Activated naive CD8-positive, alpha-beta T cell treated with anti-CD3 and anti-CD28 coated beads, Interleukin-2, amount 50 U/mL, for 24 hours (primary cell): ENCODE results near the gene SH3YL1.

Source experiments
- ATAC-seq: fragments of 150-1000 bp; cut with Tn5 transposase; one replicate; pipeline ENCODE4 v1.10.0; 2021
- DNase-seq: peaks from one replicate; pipeline ENCODE4 v3.0.0; 2021
- H3K27ac Mint-ChIP-seq: one replicate; pipeline ENCODE4 v1.8.0; 2021; ENCODE audit warnings: mild to moderate bottlenecking, mixed read lengths
- H3K27me3 Mint-ChIP-seq: one replicate; pipeline ENCODE4 v1.8.0; 2021; ENCODE audit warnings: mixed read lengths
- H3K36me3 Mint-ChIP-seq: one replicate; pipeline ENCODE4 v1.8.0; 2021; ENCODE audit warnings: low read depth, mixed read lengths
- H3K4me1 Mint-ChIP-seq: one replicate; pipeline ENCODE4 v1.8.0; 2021; ENCODE audit warnings: mixed read lengths
- H3K4me3 Mint-ChIP-seq: one replicate; pipeline ENCODE4 v1.8.0; 2021; ENCODE audit warnings: mild to moderate bottlenecking, moderate library complexity, mixed read lengths
- H3K9me3 Mint-ChIP-seq: one replicate; pipeline ENCODE4 v1.8.0; 2021; ENCODE audit warnings: mixed read lengths

SH3YL1 gene

GRCh38 chr2:286774-287392 is 23.1 kb upstream of the SH3YL1 start:
- Mint-ChIP-seq H3K4me3 (peak overlapping the region; percentile 46), H3K27me3 (peaks cover 39% of the 10 kb centered on the region), H3K4me1 (peaks cover 8% of the 10 kb centered on the region), H3K36me3 (peaks cover 7% of the 10 kb centered on the region), H3K9me3 (no peaks in the 10 kb centered on the region), H3K27ac (no peak overlapping the region)
- no peak for ATAC-seq
- no peak for DNase-seq

- DNase-seq (no peak), ATAC-seq (no peak)
- H3K27me3 Mint-ChIP-seq: peaks cover 35% of the 10 kb centered on the region
- H3K4me1 Mint-ChIP-seq: peaks cover 8% of the 10 kb centered on the region
- no peaks in the 10 kb centered on the region for H3K9me3 Mint-ChIP-seq
- no peak overlapping the region for H3K4me3 Mint-ChIP-seq
- H3K27ac Mint-ChIP-seq: no peak overlapping the region
- peaks cover 13% of the 10 kb centered on the region for H3K36me3 Mint-ChIP-seq
These were observed 22.2 kb upstream of the SH3YL1 start for GRCh38 chr2:286035-286434.

- Mint-ChIP-seq H3K4me3 (no peak overlapping the region), H3K27me3 (peaks cover 30% of the 10 kb centered on the region), H3K36me3 (peaks cover 13% of the 10 kb centered on the region), H3K27ac (no peak overlapping the region), H3K4me1 (peaks cover 8% of the 10 kb centered on the region), H3K9me3 (no peaks in the 10 kb centered on the region)
- ATAC-seq: no peak
- DNase-seq: no peak
These were observed 21.7 kb upstream of the SH3YL1 start for GRCh38 chr2:285531-285930.

- ATAC-seq (no peak), DNase-seq (no peak)
- Mint-ChIP-seq H3K36me3 (peaks cover 16% of the 10 kb centered on the region), H3K4me3 (no peak overlapping the region), H3K27me3 (peaks cover 26% of the 10 kb centered on the region), H3K27ac (no peak overlapping the region), H3K9me3 (no peaks in the 10 kb centered on the region), H3K4me1 (peaks cover 7% of the 10 kb centered on the region)
These were observed 21.2 kb upstream of the SH3YL1 start for GRCh38 chr2:284896-285492.

- ATAC-seq: no peak
These were observed 20.4 kb upstream of the SH3YL1 start for GRCh38 chr2:283996-284794.

GRCh38 chr2:282371-283263 is 18.8 kb upstream of the SH3YL1 start:
- ATAC-seq (no peak), DNase-seq (no peak)
- peaks cover 3% of the 10 kb centered on the region for H3K4me1 Mint-ChIP-seq
- no peaks in the 10 kb centered on the region for H3K9me3 Mint-ChIP-seq
- H3K4me3 Mint-ChIP-seq: no peak overlapping the region
- no peak overlapping the region for H3K27ac Mint-ChIP-seq
- peaks cover 28% of the 10 kb centered on the region for H3K36me3 Mint-ChIP-seq
- peaks cover 19% of the 10 kb centered on the region for H3K27me3 Mint-ChIP-seq

More at GRCh38 chr2:283996-284794, 20.4 kb upstream of the SH3YL1 start:
- no peak for DNase-seq
- Mint-ChIP-seq H3K27ac (no peak overlapping the region), H3K4me3 (no peak overlapping the region), H3K27me3 (peaks cover 21% of the 10 kb centered on the region), H3K4me1 (peaks cover 3% of the 10 kb centered on the region), H3K36me3 (peaks cover 20% of the 10 kb centered on the region), H3K9me3 (no peaks in the 10 kb centered on the region)

- Mint-ChIP-seq H3K27ac (no peak overlapping the region), H3K4me1 (no peaks in the 10 kb centered on the region), H3K4me3 (no peak overlapping the region), H3K27me3 (peaks cover 9% of the 10 kb centered on the region), H3K36me3 (peaks cover 39% of the 10 kb centered on the region), H3K9me3 (no peaks in the 10 kb centered on the region)
- no peak for ATAC-seq
- DNase-seq: no peak
These were observed 17.5 kb upstream of the SH3YL1 start for GRCh38 chr2:281381-281780.

- Mint-ChIP-seq H3K27me3 (peaks cover 2% of the 10 kb centered on the region), H3K4me3 (no peak overlapping the region), H3K36me3 (peaks cover 44% of the 10 kb centered on the region), H3K4me1 (no peaks in the 10 kb centered on the region), H3K9me3 (no peaks in the 10 kb centered on the region), H3K27ac (no peak overlapping the region)
- ATAC-seq (no peak), DNase-seq (no peak)
These were observed 16.8 kb upstream of the SH3YL1 start for GRCh38 chr2:280650-281110.

GRCh38 chr2:279956-280649 is 16.3 kb upstream of the SH3YL1 start:
- no peaks in the 10 kb centered on the region for H3K9me3 Mint-ChIP-seq
- H3K4me1 Mint-ChIP-seq: no peaks in the 10 kb centered on the region
- H3K4me3 Mint-ChIP-seq: no peak overlapping the region
- H3K36me3 Mint-ChIP-seq: peaks cover 50% of the 10 kb centered on the region
- DNase-seq (no peak), ATAC-seq (no peak)
- no peaks in the 10 kb centered on the region for H3K27me3 Mint-ChIP-seq
- H3K27ac Mint-ChIP-seq: no peak overlapping the region

GRCh38 chr2:279366-279765 is 15.5 kb upstream of the SH3YL1 start:
- Mint-ChIP-seq H3K4me3 (no peak overlapping the region), H3K27ac (no peak overlapping the region), H3K36me3 (peaks cover 54% of the 10 kb centered on the region), H3K9me3 (no peaks in the 10 kb centered on the region), H3K27me3 (no peaks in the 10 kb centered on the region), H3K4me1 (peaks cover 2% of the 10 kb centered on the region)
- DNase-seq (no peak), ATAC-seq (no peak)

GRCh38 chr2:278927-279320 is 15.1 kb upstream of the SH3YL1 start:
- ATAC-seq (no peak), DNase-seq (no peak)
- Mint-ChIP-seq H3K4me3 (no peak overlapping the region), H3K4me1 (peaks cover 2% of the 10 kb centered on the region), H3K36me3 (peaks cover 56% of the 10 kb centered on the region), H3K9me3 (no peaks in the 10 kb centered on the region), H3K27me3 (no peaks in the 10 kb centered on the region), H3K27ac (no peak overlapping the region)

GRCh38 chr2:278312-278926 is 14.6 kb upstream of the SH3YL1 start:
- Mint-ChIP-seq H3K4me1 (peaks cover 2% of the 10 kb centered on the region), H3K36me3 (peaks cover 56% of the 10 kb centered on the region), H3K9me3 (no peaks in the 10 kb centered on the region), H3K27me3 (no peaks in the 10 kb centered on the region), H3K27ac (no peak overlapping the region), H3K4me3 (no peak overlapping the region)
- ATAC-seq (no peak), DNase-seq (no peak)

- ATAC-seq (no peak), DNase-seq (no peak)
- Mint-ChIP-seq H3K9me3 (no peaks in the 10 kb centered on the region), H3K4me1 (peaks cover 15% of the 10 kb centered on the region), H3K27me3 (no peaks in the 10 kb centered on the region), H3K36me3 (peaks cover 63% of the 10 kb centered on the region), H3K27ac (no peak overlapping the region), H3K4me3 (no peak overlapping the region)
These were observed 11.6 kb upstream of the SH3YL1 start for GRCh38 chr2:275466-275865.
